Cardiac fibroblast (primary cell): ENCODE measurements around the gene JAK1.
A peak's percentile ranks its signal among the peaks of the same experiment; 100 is the strongest.

Experiments
- DNase-seq, 2 donors: peaks; one replicate each; pipeline versions ENCODE4 v3.0.0 to v3.0.0-alpha.2; 2010; ENCODE audit warnings: low read depth in 2 of 2
- H3K4me3 ChIP-seq, 2 donors: replicated peaks in 1 of 2; 1 replicate in 1 of 2; 2 replicates in 1 of 2; pipeline ENCODE4 v1.5.1; 2011; ENCODE audit warnings: low read depth in 2 of 2, low read length in 2 of 2, mild to moderate bottlenecking in 2 of 2, moderate library complexity in 1 of 2
- CTCF ChIP-seq: IDR thresholded peaks from one replicate; pipeline ENCODE4 v1.5.1; 2011; ENCODE audit warnings: low read depth, mild to moderate bottlenecking, low read length, inconsistent platforms

The JAK1 gene

GRCh38 chr1:64841330-64842065, 124.9 kb downstream of the JAK1 start:
- H3K4me3 ChIP-seq: no peak overlapping the region
- peak; percentile 30 to 61 for DNase-seq
- no peak for TF ChIP-seq CTCF

GRCh38 chr1:64839732-64840405, 126.5 kb downstream of the JAK1 start:
- no peak overlapping the region for H3K4me3 ChIP-seq
- TF ChIP-seq CTCF: no peak
- no peak for DNase-seq

- no peak overlapping the region for H3K4me3 ChIP-seq
- TF ChIP-seq CTCF: no peak
- no peak for DNase-seq
Observed at GRCh38 chr1:64839261-64839660, 127.1 kb downstream of the JAK1 start.

- no peak for TF ChIP-seq CTCF
- DNase-seq: no peak
- H3K4me3 ChIP-seq: no peak overlapping the region
Observed at GRCh38 chr1:64838486-64838885, 127.9 kb downstream of the JAK1 start.

- peak in 1 of 2 donors; percentile 56 for DNase-seq
- no peak for TF ChIP-seq CTCF
- H3K4me3 ChIP-seq: no peak overlapping the region
Observed at GRCh38 chr1:64836802-64837201, 129.5 kb downstream of the JAK1 start.

GRCh38 chr1:64834734-64835133, 131.6 kb downstream of the JAK1 start:
- DNase-seq: peak; percentile 40 to 72
- TF ChIP-seq CTCF: no peak
- H3K4me3 ChIP-seq: no peak overlapping the region
